HEK293 (cell line): ENCODE data around the gene CHRM3.

Experiments
- BCL11A ChIP-seq: fragments of 450-650 bp; formaldehyde crosslinking; IDR thresholded peaks from 2 replicates; pipeline ENCODE4 v1.5.1; 2016; ENCODE audit warnings: low read depth, missing biosample characterization, missing genetic modification characterization
- CTCF ChIP-seq: fragments of 450-650 bp; formaldehyde crosslinking; IDR thresholded peaks from 2 replicates; pipeline ENCODE4 v1.5.1; 2016; ENCODE audit warnings: missing biosample characterization, missing genetic modification characterization
- SETDB1 ChIP-seq: IDR thresholded peaks from one replicate; pipeline ENCODE4 v1.6.1; 2017; ENCODE audit warnings: mild to moderate bottlenecking, low read length, moderate library complexity, mixed read lengths; ENCODE audit not compliant: insufficient read length
- ZBTB1 ChIP-seq: fragments of 450-650 bp; formaldehyde crosslinking; IDR thresholded peaks from 2 replicates; pipeline ENCODE4 v1.5.1; 2016; ENCODE audit warnings: missing biosample characterization, missing genetic modification characterization
- ZNF302 ChIP-seq: fragments of 450-650 bp; formaldehyde crosslinking; IDR thresholded peaks from 2 replicates; pipeline ENCODE4 v1.5.1; 2016; ENCODE audit warnings: missing biosample characterization, missing genetic modification characterization, low read depth
- ZNF404 ChIP-seq: fragments of 450-650 bp; formaldehyde crosslinking; IDR thresholded peaks from 2 replicates; pipeline ENCODE4 v1.5.1; 2017; ENCODE audit warnings: missing biosample characterization, missing genetic modification characterization
- ZNF600 ChIP-seq: fragments of 450-650 bp; formaldehyde crosslinking; IDR thresholded peaks from 2 replicates; pipeline ENCODE4 v1.5.1; 2016; ENCODE audit warnings: missing biosample characterization, missing genetic modification characterization
- ZNF837 ChIP-seq: fragments of 450-650 bp; formaldehyde crosslinking; IDR thresholded peaks from 2 replicates; pipeline ENCODE4 v1.5.1; 2016; ENCODE audit warnings: missing biosample characterization, missing genetic modification characterization
- TF ChIP-seq, protein P1 (sequence below): sonication (generic); formaldehyde crosslinking; IDR thresholded peaks from 2 replicates; pipeline ENCODE4 v1.8.1; 2022; ENCODE audit warnings: mild to moderate bottlenecking, moderate library complexity, missing genetic modification reagents

- TF ChIP-seq SETDB1 (no peak), CTCF (tag by site-specific recombination) (no peak), ZNF404 (tag by site-specific recombination) (no peak), ZNF600 (tag by site-specific recombination) (no peak), ZNF302 (tag by site-specific recombination) (no peak), BCL11A (tag by site-specific recombination) (no peak), ZBTB1 (tag by site-specific recombination) (no peak), ZNF837 (no peak)
- TF ChIP-seq, protein P1, sequence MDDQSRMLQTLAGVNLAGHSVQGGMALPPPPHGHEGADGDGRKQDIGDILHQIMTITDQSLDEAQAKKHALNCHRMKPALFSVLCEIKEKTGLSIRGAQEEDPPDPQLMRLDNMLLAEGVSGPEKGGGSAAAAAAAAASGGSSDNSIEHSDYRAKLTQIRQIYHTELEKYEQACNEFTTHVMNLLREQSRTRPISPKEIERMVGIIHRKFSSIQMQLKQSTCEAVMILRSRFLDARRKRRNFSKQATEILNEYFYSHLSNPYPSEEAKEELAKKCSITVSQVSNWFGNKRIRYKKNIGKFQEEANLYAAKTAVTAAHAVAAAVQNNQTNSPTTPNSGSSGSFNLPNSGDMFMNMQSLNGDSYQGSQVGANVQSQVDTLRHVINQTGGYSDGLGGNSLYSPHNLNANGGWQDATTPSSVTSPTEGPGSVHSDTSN (CRISPR knock-in tag), result no peak
Observed at GRCh38 chr1:239426821-239427475, 40.6 kb downstream of the CHRM3 start.
